Liver (tissue), 3 donors: ENCODE data around the gene ZNF334.

ENCODE experiments used
- ATF3 ChIP-seq: IDR thresholded peaks from 2 replicates; pipeline ENCODE4 v1.6.1; 2016; ENCODE audit warnings: antibody characterized with exemption
- CTCF ChIP-seq: fragments of 150-350 bp; IDR thresholded peaks from 2 replicates; pipeline ENCODE4 v1.5.1; 2017; ENCODE audit warnings: improper control_type of control experiment, low read depth, low read length; ENCODE audit not compliant: missing input control
- GABPA ChIP-seq, 2 donors: IDR thresholded peaks in 1 of 2; conservative IDR thresholded peaks in 1 of 2; 2 replicates each; pipeline ENCODE4 v1.6.1; 2016; ENCODE audit warnings: antibody characterized with exemption in 2 of 2, mild to moderate bottlenecking in 1 of 2, moderate library complexity in 1 of 2
- JUND ChIP-seq, 2 donors: IDR thresholded peaks; 2 replicates each; pipeline ENCODE4 v1.6.1; 2016; ENCODE audit warnings: antibody characterized with exemption in 2 of 2
- RXRA ChIP-seq, 2 donors: IDR thresholded peaks; 2 replicates each; pipeline ENCODE4 v1.6.1; 2017 to 2018; ENCODE audit warnings: antibody characterized with exemption in 2 of 2, mild to moderate bottlenecking in 1 of 2
- YY1 ChIP-seq: IDR thresholded peaks from 2 replicates; pipeline ENCODE4 v1.6.1; 2016; ENCODE audit warnings: antibody characterized with exemption, mild to moderate bottlenecking
- TF ChIP-seq, protein P1 (sequence below): IDR thresholded peaks from 2 replicates; pipeline ENCODE4 v1.6.1; 2016; ENCODE audit warnings: antibody characterized with exemption
- donor health status: healthy.
- donor health status: healthy.

DNA sequence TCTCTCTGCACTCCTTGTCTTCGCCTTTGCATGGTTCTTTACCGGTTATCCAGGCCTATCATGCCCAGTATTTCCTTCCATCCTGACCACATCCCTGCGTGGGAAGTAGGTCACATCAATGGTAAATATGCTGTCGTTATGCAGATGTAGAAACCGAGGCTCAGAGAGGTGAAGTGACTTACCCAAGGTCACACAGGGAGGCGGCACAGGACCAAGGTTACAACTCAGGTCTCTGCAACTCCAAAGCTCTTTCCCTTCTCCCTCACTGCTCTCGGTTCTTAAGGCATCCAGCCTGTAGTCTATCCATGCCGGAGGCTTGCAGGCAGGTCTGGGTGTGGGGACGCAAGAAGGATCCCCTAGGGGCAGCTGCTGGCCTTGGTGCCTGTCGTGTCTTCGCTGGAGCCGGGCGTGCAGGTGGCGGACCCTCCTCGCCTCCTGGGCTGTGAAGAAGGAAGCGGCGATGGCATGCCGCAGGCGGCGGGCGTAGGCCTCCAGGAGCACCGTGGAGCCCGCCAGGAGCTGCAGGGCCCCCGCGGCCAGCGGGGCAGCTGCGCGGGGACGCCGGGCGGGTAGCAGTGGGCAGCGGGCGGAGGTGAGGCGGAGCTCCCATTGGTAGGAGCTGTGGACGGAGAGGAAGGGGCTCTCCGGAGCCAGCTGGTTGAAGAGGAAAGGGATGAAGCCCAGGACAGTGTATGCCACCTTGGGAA lies 28.0 kb upstream of the ZNF334 start:
- TF ChIP-seq CTCF (no peak), ATF3 (no peak), RXRA (IDR thresholded peaks at IDR 0.05) (no peak), YY1 (no peak), JUND (IDR thresholded peaks at IDR 0.05) (no peak), GABPA (IDR thresholded peaks at IDR 0.05 in 1 of 2, conservative IDR thresholded peaks at IDR 0.05 in 1 of 2) (no peak)
- TF ChIP-seq, protein P1, sequence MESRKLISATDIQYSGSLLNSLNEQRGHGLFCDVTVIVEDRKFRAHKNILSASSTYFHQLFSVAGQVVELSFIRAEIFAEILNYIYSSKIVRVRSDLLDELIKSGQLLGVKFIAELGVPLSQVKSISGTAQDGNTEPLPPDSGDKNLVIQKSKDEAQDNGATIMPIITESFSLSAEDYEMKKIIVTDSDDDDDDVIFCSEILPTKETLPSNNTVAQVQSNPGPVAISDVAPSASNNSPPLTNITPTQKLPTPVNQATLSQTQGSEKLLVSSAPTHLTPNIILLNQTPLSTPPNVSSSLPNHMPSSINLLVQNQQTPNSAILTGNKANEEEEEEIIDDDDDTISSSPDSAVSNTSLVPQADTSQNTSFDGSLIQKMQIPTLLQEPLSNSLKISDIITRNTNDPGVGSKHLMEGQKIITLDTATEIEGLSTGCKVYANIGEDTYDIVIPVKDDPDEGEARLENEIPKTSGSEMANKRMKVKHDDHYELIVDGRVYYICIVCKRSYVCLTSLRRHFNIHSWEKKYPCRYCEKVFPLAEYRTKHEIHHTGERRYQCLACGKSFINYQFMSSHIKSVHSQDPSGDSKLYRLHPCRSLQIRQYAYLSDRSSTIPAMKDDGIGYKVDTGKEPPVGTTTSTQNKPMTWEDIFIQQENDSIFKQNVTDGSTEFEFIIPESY = no peak
